ENCODE results near the gene RBM12.

DNA sequence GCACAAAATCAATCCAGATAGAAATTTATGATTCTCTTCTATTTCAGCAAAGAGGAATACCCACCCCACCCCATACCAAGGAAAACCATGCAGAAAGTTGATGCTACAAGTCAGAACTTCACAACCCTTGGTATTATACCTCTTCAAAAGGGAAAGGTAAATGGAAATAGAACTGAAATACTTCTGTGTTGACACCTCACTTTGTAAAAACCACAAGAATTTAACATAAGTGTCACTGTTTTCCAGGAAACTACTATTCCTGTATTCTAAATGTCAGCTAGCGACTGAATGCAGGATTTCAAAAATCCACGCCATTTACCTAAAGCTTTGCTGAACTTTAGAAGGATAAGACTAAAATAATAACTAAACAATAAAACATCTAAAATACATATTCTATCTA lies 3.6 kb downstream of the RBM12 start:
- TF ChIP-seq, protein P1, sequence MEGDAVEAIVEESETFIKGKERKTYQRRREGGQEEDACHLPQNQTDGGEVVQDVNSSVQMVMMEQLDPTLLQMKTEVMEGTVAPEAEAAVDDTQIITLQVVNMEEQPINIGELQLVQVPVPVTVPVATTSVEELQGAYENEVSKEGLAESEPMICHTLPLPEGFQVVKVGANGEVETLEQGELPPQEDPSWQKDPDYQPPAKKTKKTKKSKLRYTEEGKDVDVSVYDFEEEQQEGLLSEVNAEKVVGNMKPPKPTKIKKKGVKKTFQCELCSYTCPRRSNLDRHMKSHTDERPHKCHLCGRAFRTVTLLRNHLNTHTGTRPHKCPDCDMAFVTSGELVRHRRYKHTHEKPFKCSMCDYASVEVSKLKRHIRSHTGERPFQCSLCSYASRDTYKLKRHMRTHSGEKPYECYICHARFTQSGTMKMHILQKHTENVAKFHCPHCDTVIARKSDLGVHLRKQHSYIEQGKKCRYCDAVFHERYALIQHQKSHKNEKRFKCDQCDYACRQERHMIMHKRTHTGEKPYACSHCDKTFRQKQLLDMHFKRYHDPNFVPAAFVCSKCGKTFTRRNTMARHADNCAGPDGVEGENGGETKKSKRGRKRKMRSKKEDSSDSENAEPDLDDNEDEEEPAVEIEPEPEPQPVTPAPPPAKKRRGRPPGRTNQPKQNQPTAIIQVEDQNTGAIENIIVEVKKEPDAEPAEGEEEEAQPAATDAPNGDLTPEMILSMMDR (IDR thresholded peaks at IDR 0.05), result no peak
- TF ChIP-seq POLR2A (IDR thresholded peaks at IDR 0.05), result no peak

All from right lobe of liver (tissue), 4 donors.